MM.1S (cell line): ENCODE results near the gene PCCB.

Experiments used
- DNase-seq: peaks from one replicate; pipeline ENCODE4 v3.0.0-alpha.2; 2015
- H2AFZ ChIP-seq: fragments of 300-600 bp; sonication (generic); 2 replicates; pipeline ENCODE4 v1.6.0; 2016; ENCODE audit warnings: antibody characterized with exemption, low read length
- H3F3A ChIP-seq: fragments of 300-600 bp; sonication (generic); 2 replicates; pipeline ENCODE4 v1.6.1; 2016; ENCODE audit warnings: mild to moderate bottlenecking, antibody characterized with exemption, low read length, moderate library complexity, mixed read lengths; ENCODE audit not compliant: insufficient read depth
- H3K27ac ChIP-seq: fragments of 300-600 bp; sonication (generic); 2 replicates; pipeline ENCODE4 v1.5.1; 2016; ENCODE audit warnings: mild to moderate bottlenecking, low read length
- H3K27me3 ChIP-seq: fragments of 300-600 bp; sonication (generic); replicated peaks from 2 replicates; pipeline ENCODE4 v1.6.0; 2016; ENCODE audit warnings: low read length; ENCODE audit not compliant: insufficient read depth
- H3K36me3 ChIP-seq: fragments of 300-600 bp; sonication (generic); replicated peaks from 2 replicates; pipeline ENCODE4 v1.6.1; 2016; ENCODE audit warnings: mild to moderate bottlenecking, low read length, mixed read lengths; ENCODE audit not compliant: insufficient read depth
- H3K4me1 ChIP-seq: fragments of 300-600 bp; sonication (generic); 2 replicates; pipeline ENCODE4 v1.6.1; 2016; ENCODE audit warnings: low read length, mixed read lengths
- H3K4me2 ChIP-seq: fragments of 300-600 bp; sonication (generic); 2 replicates; pipeline ENCODE4 v1.6.0; 2016; ENCODE audit warnings: low read depth, low read length
- H3K4me3 ChIP-seq: fragments of 300-600 bp; sonication (generic); 2 replicates; pipeline ENCODE4 v1.5.1; 2016; ENCODE audit warnings: low read length, mixed read lengths
- H3K79me2 ChIP-seq: fragments of 300-600 bp; sonication (generic); 2 replicates; pipeline ENCODE4 v1.6.1; 2016; ENCODE audit warnings: mixed run types, low read length, mixed read lengths
- H3K9ac ChIP-seq: fragments of 300-600 bp; sonication (generic); 2 replicates; pipeline ENCODE4 v1.6.1; 2016; ENCODE audit warnings: low read length, mixed read lengths
- H3K9me2 ChIP-seq: fragments of 300-600 bp; sonication (generic); replicated peaks from 2 replicates; pipeline ENCODE4 v1.6.1; 2016; ENCODE audit warnings: mild to moderate bottlenecking, low read length, mixed read lengths; ENCODE audit not compliant: insufficient read depth
- H3K9me3 ChIP-seq: fragments of 300-600 bp; sonication (generic); replicated peaks from 2 replicates; pipeline ENCODE4 v1.6.1; 2016; ENCODE audit warnings: mild to moderate bottlenecking, low read length, mixed read lengths; ENCODE audit not compliant: insufficient read depth
- H4K20me1 ChIP-seq: fragments of 300-600 bp; sonication (generic); 2 replicates; pipeline ENCODE4 v1.6.1; 2016; ENCODE audit warnings: mild to moderate bottlenecking, low read length, moderate library complexity, mixed read lengths; ENCODE audit not compliant: insufficient read depth
- CTCF ChIP-seq: fragments of 300-600 bp; sonication (generic); IDR thresholded peaks from 2 replicates; pipeline ENCODE4 v1.5.1; 2016; ENCODE audit warnings: antibody characterized with exemption, low read length, mixed read lengths
- EZH2 ChIP-seq: fragments of 300-600 bp; sonication (generic); optimal IDR thresholded peaks from 2 replicates; pipeline ENCODE3; 2017; ENCODE audit warnings: low read depth, mild to moderate bottlenecking, antibody characterized with exemption, low read length, mixed read lengths
- EZH2phosphoT487 ChIP-seq: fragments of 300-600 bp; sonication (generic); IDR thresholded peaks from 2 replicates; pipeline ENCODE4 v1.6.1; 2018; ENCODE audit warnings: antibody characterized with exemption, low read length

PCCB gene

GRCh38 chr3:136296960-136297359, 46.8 kb downstream of the PCCB start:
- Histone ChIP-seq H3K27me3 (no peaks in the 10 kb centered on the region), H2AFZ (no peak overlapping the region), H3K27ac (no peak overlapping the region), H3K4me3 (no peak overlapping the region), H3K4me1 (no peaks in the 10 kb centered on the region), H3K79me2 (no peaks in the 10 kb centered on the region), H3K4me2 (no peak overlapping the region), H3K9me2 (no peaks in the 10 kb centered on the region), H3K36me3 (no peaks in the 10 kb centered on the region), H3F3A (no peaks in the 10 kb centered on the region), H3K9me3 (no peaks in the 10 kb centered on the region), H3K9ac (no peak overlapping the region), H4K20me1 (no peaks in the 10 kb centered on the region)
- TF ChIP-seq EZH2 (no peak), EZH2phosphoT487 (no peak), CTCF (no peak)
- no peak for DNase-seq

- Histone ChIP-seq H4K20me1 (no peaks in the 10 kb centered on the region), H3F3A (no peaks in the 10 kb centered on the region), H3K9me3 (no peaks in the 10 kb centered on the region), H3K4me2 (no peak overlapping the region), H3K9ac (no peak overlapping the region), H3K36me3 (no peaks in the 10 kb centered on the region), H3K27ac (no peak overlapping the region), H3K27me3 (no peaks in the 10 kb centered on the region), H3K4me3 (no peak overlapping the region), H2AFZ (no peak overlapping the region), H3K9me2 (no peaks in the 10 kb centered on the region), H3K79me2 (no peaks in the 10 kb centered on the region), H3K4me1 (no peaks in the 10 kb centered on the region)
- TF ChIP-seq CTCF (no peak), EZH2 (no peak), EZH2phosphoT487 (no peak)
- no peak for DNase-seq
Measured at GRCh38 chr3:136297826-136298225, 47.7 kb downstream of the PCCB start.

GRCh38 chr3:136300444-136300843, 50.3 kb downstream of the PCCB start:
- Histone ChIP-seq H4K20me1 (no peaks in the 10 kb centered on the region), H3K9ac (no peak overlapping the region), H3F3A (no peaks in the 10 kb centered on the region), H3K79me2 (no peaks in the 10 kb centered on the region), H3K9me2 (no peaks in the 10 kb centered on the region), H3K9me3 (no peaks in the 10 kb centered on the region), H2AFZ (no peak overlapping the region), H3K36me3 (no peaks in the 10 kb centered on the region), H3K27ac (no peak overlapping the region), H3K4me1 (no peaks in the 10 kb centered on the region), H3K4me3 (no peak overlapping the region), H3K27me3 (no peaks in the 10 kb centered on the region), H3K4me2 (no peak overlapping the region)
- DNase-seq, result no peak
- TF ChIP-seq EZH2 (no peak), EZH2phosphoT487 (no peak), CTCF (no peak)
